Aorta (tissue), 5 donors: ENCODE measurements around the gene ACOX3. TPM values are rescaled to one million over a fixed set of nuclear protein-coding genes. Genes with fewer than 3 reads are reported as not detected.

ENCODE experiments used
- ATAC-seq: fragments of 200-7000 bp; cut with Tn5 transposase; one replicate; pipeline ENCODE4 v1.9.1; 2022; ENCODE audit warnings: moderate library complexity; ENCODE audit not compliant: low FRiP score
- DNase-seq, 2 donors: peaks; one replicate each; pipeline ENCODE4 v3.0.0-alpha.2; 2020
- H3K27ac ChIP-seq, 2 donors: one replicate each; pipeline ENCODE4 v1.5.1; 2013; ENCODE audit warnings: low read length in 2 of 2, mild to moderate bottlenecking in 2 of 2, moderate library complexity in 2 of 2, control low read depth in 1 of 2, inconsistent platforms in 1 of 2, low read depth in 1 of 2
- H3K27me3 ChIP-seq, 2 donors: one replicate each; pipeline ENCODE4 v1.6.1; 2013; ENCODE audit warnings: control low read depth in 1 of 2, low read length in 1 of 2, mild to moderate bottlenecking in 1 of 2, moderate library complexity in 1 of 2; ENCODE audit not compliant: insufficient read depth in 2 of 2, control insufficient read depth in 1 of 2
- H3K36me3 ChIP-seq, 2 donors: one replicate each; pipeline ENCODE4 v1.6.1; 2013; ENCODE audit warnings: control low read depth in 1 of 2, low read length in 1 of 2, mild to moderate bottlenecking in 1 of 2; ENCODE audit not compliant: insufficient read depth in 2 of 2, control insufficient read depth in 1 of 2
- H3K4me1 ChIP-seq, 2 donors: one replicate each; pipeline ENCODE4 v1.6.1; 2013; ENCODE audit warnings: low read length in 2 of 2, control low read depth in 1 of 2, mild to moderate bottlenecking in 1 of 2, moderate library complexity in 1 of 2; ENCODE audit not compliant: insufficient read depth in 2 of 2, control insufficient read depth in 1 of 2
- H3K4me3 ChIP-seq, 2 donors: one replicate each; pipeline ENCODE4 v1.5.1; 2013; ENCODE audit warnings: low read length in 2 of 2, control low read depth in 1 of 2, mild to moderate bottlenecking in 1 of 2
- H3K9me3 ChIP-seq: one replicate; pipeline ENCODE4 v1.6.1; 2013; ENCODE audit warnings: mild to moderate bottlenecking, low read length; ENCODE audit not compliant: control insufficient read depth
- WGBS, 2 donors: extraction: QIAGEN DNeasy Blood & Tissue Kit; methylation state at CpG; one replicate each; pipeline ENCODE4 v1.1.7; 2013; 5-methylcytosine and 5-hydroxymethylcytosine counted together
- intact Hi-C, 2 donors: fragments of 100-400 bp; cut with DNase I; formaldehyde crosslinking; loops; one replicate each; pipeline versions ENCODE4 v1.14.2 to v1.15.0; 2022
- polyA plus RNA-seq, 2 donors: library from polyadenylated mRNA; stranded (reverse); fragments of 200-250 nt; gene quantifications; one replicate each; pipeline ENCODE4 v1.2.3, GENCODE V29; 2013
- total RNA-seq, 2 donors: library from RNA; stranded (reverse); fragmentation: NEBNext Ultra II Directional; extraction: Animal tissue kit (Norgen Biotek cat#: 25700); gene quantifications; one replicate each; pipeline ENCODE4 v1.2.1, GENCODE V29; 2021
- donor health status: healthy with polysubstance abuse.
- donor health status: Bipolar disorder and iron deficiency.
- donor health status: DM: no; HTN: no; CAD: no.
- donor health status: DM: no; HTN: no; CAD: no.
- donor health status: DM: yes; HTN: yes; CAD: no.

ACOX3 gene
- total and polyA plus RNA-seq, 4 donors: 26.3 to 43.7 (median 35.6) TPM

GRCh38 chr4:8417071-8417614, 23.4 kb downstream of the ACOX3 start:
- WGBS, 2 donors: 84 to 87% methylated on average over 11 of the region's 11 CpGs
- peaks cover 0 to 8% of the 10 kb centered on the region in 2 donors for H3K36me3 ChIP-seq
- H3K27me3 ChIP-seq: no peaks in the 10 kb centered on the region
- H3K4me3 ChIP-seq: no peak overlapping the region
- no peak overlapping the region for H3K27ac ChIP-seq
- peaks cover 0 to 2% of the 10 kb centered on the region in 2 donors for H3K4me1 ChIP-seq
- DNase-seq (no peak), ATAC-seq (no peak)
- H3K9me3 ChIP-seq: no peaks in the 10 kb centered on the region
- intact Hi-C loops: no loop called here

- no peaks in the 10 kb centered on the region for H3K4me1 ChIP-seq
- H3K4me3 ChIP-seq: no peak overlapping the region
- ATAC-seq (no peak), DNase-seq (no peak)
- 86 to 91% methylated on average over 2 of the region's 2 CpGs for WGBS, 2 donors
- H3K9me3 ChIP-seq: no peaks in the 10 kb centered on the region
- no peak overlapping the region for H3K27ac ChIP-seq
- H3K27me3 ChIP-seq: no peaks in the 10 kb centered on the region
- intact Hi-C loops: no loop called here
- H3K36me3 ChIP-seq: peaks cover 0 to 8% of the 10 kb centered on the region in 2 donors
Observed at GRCh38 chr4:8414377-8414776, 26.1 kb downstream of the ACOX3 start.

DNA sequence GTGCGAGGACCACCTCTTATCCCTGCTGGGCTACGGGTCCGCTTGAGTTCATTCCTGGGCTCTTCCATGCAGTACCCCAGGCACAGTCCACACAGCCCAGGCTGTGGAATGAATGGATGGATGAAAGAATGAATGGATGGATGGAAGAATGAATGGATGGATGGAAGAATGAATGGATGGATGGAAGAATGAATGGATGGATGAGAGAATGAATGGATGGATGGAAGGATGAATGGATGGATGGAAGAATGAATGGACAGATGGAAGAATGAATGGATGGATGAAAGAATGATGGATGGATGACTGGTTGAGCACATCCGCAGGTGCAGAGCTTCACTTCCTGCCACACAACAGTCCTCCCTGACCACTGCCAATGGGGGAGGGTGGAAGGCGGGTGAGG, 28.2 kb downstream of the ACOX3 start:
- DNase-seq (no peak), ATAC-seq (no peak)
- Histone ChIP-seq H3K27ac (no peak overlapping the region), H3K4me1 (no peaks in the 10 kb centered on the region), H3K4me3 (no peak overlapping the region), H3K36me3 (peaks cover 0 to 8% of the 10 kb centered on the region in 2 donors), H3K9me3 (no peaks in the 10 kb centered on the region), H3K27me3 (no peaks in the 10 kb centered on the region)
- intact Hi-C loops: no loop called here
- WGBS, 2 donors: 96% methylated on average over 5 of the region's 5 CpGs

DNA sequence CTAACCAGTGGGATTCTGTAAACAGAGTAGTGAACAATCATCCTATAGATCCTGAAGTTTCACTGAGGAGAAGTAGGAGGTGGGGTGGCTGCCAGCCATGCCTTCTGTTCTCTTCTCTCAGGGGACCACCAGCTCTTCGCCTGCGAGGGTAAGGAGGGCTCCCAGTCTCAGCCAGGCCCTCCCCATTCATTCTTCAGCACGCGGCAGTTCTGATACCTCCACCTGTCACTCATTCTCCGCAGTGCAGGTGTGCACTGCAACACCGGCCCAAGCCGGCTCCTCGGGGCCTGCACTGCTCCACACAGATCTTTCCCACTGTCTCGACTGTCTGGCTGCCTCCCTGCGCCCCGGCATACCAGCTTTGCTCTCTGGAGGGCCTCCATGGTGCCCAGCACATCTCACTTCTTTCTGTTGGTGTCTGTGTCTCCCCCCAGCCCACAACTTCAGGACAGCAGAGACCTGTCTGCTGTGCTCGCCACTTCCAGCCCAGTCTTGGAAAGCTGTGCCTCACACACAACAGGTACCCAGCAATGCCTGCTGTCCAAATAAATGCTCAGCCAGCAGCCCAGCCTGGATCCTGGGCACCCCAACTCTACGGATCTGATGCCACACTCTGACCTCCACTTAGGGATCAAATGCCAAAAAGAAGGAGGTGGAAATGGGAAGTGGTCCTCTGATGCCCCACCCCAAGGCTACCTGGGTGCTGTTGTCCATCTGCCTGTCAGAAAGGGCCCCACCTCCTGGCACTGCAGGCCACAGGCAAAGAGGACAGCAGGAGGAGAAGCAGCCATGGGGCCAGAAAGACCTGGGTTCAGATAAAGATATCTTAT, 29.0 kb downstream of the ACOX3 start:
- ATAC-seq (no peak), DNase-seq (peak in 1 of 2 donors; percentile 56)
- intact Hi-C loops: no loop called here
- Histone ChIP-seq H3K4me3 (no peak overlapping the region), H3K9me3 (no peaks in the 10 kb centered on the region), H3K36me3 (peaks cover 0 to 8% of the 10 kb centered on the region in 2 donors), H3K27me3 (no peaks in the 10 kb centered on the region), H3K27ac (no peak overlapping the region), H3K4me1 (no peaks in the 10 kb centered on the region)
- whole genome bisulfite sequencing, 2 donors: 87 to 89% methylated on average over 13 of the region's 13 CpGs

DNA sequence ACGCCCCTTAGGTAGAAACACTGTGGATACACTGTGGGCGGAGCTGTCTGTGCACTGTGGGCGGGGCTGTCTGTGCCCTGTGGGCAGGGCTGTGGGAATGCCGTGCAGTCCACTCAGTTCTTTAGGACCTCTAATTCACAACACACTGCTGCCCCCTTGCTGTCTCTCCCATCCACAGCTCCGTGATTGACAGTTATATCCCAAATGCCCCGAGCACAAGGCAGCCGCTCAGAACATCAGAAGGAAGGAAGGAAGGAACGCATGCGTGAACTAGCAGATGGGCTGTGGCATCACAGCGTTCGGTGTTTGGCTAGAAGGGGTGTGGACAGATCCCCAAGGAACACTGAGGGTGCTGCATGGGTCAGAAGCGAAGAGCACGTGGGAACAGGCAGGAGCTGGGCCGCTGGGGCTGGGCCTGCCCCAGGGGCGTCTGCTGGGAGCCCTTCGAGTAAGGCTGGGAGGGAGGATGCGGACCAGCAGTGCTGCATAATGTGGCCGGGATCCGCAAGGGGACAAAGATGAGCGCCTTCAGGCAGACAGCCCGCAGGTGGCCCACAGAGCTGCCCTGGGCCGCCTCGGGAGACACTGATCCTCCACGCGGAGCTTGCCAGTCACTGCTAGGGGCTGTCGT, 29.8 kb downstream of the ACOX3 start:
- Histone ChIP-seq H3K4me3 (no peak overlapping the region), H3K9me3 (no peaks in the 10 kb centered on the region), H3K27ac (peak overlapping the region in 1 of 2 donors; percentile 39), H3K4me1 (no peaks in the 10 kb centered on the region), H3K36me3 (peaks cover 0 to 8% of the 10 kb centered on the region in 2 donors), H3K27me3 (no peaks in the 10 kb centered on the region)
- ATAC-seq (peak; percentile 42), DNase-seq (peak in 1 of 2 donors; percentile 79)
- intact Hi-C loops: no loop called here
- 66 to 67% methylated on average over 26 of the region's 26 CpGs for WGBS, 2 donors

- DNase-seq: peak in 1 of 2 donors; percentile 60
- Histone ChIP-seq H3K27me3 (no peaks in the 10 kb centered on the region), H3K9me3 (no peaks in the 10 kb centered on the region), H3K4me1 (no peaks in the 10 kb centered on the region), H3K4me3 (no peak overlapping the region), H3K27ac (peak overlapping the region in 1 of 2 donors; percentile 39), H3K36me3 (peaks cover 0 to 8% of the 10 kb centered on the region in 2 donors)
- 13 to 14% methylated on average over 9 of the region's 9 CpGs for WGBS, 2 donors
- ATAC-seq: no peak
- intact Hi-C loops: no loop called here
Observed at GRCh38 chr4:8410066-8410625, 30.4 kb downstream of the ACOX3 start.

DNA sequence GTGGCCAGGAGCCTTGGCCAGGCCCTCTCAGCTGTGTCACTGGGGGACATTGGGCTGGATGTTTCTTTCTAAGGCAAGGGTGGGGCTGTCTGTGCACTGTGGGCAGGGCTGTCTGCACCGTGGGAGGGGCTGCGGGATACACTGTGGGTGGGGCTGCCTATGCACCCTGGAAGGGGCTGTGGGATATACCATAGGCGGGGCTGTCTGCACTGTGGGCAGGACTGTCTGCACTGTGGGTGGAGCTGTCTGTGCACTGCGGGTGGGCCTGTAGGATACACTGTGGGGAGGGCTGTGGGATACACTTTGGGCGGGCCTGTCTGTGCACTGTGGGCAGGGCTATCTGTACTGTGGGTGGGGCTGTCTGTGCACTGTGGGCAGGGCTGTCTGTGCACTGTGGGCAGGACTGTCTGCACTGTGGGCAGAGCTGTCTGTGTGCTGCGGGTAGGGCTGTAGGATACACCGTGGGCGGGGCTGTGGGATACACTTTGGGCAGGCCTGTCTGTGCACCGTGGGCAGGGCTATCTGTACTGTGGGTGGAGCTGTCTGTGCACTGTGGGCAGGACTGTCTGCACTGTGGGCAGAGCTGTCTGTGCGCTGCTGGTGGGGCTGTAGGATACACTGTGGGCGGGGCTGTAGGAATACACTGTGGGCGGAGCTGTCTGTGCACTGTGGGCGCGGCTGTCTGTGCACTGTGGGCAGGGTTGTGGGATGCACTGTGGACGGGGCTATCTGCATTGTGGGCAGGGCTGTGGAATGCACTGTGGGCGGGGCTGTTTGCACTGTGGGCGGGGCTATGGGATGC, 31.1 kb downstream of the ACOX3 start:
- intact Hi-C loops: no loop called here
- peak; percentile 74 to 75 for DNase-seq
- Histone ChIP-seq H3K27ac (no peak overlapping the region), H3K27me3 (no peaks in the 10 kb centered on the region), H3K9me3 (no peaks in the 10 kb centered on the region), H3K36me3 (peaks cover 0 to 5% of the 10 kb centered on the region in 2 donors), H3K4me3 (no peak overlapping the region), H3K4me1 (no peaks in the 10 kb centered on the region)
- 82 to 84% methylated on average over 16 to 17 of the region's 17 CpGs for WGBS, 2 donors
- peak; percentile 83 for ATAC-seq

GRCh38 chr4:8407756-8408155, 32.8 kb downstream of the ACOX3 start:
- intact Hi-C loops: no loop called here
- H3K27ac ChIP-seq: no peak overlapping the region
- DNase-seq (peak in 1 of 2 donors; percentile 73), ATAC-seq (no peak)
- H3K36me3 ChIP-seq: no peaks in the 10 kb centered on the region
- no peaks in the 10 kb centered on the region for H3K9me3 ChIP-seq
- 94% methylated on average over 9 of the region's 9 CpGs for WGBS, 2 donors
- H3K4me1 ChIP-seq: no peaks in the 10 kb centered on the region
- no peak overlapping the region for H3K4me3 ChIP-seq
- no peaks in the 10 kb centered on the region for H3K27me3 ChIP-seq
